Activated T-cell treated with anti-CD3 and anti-CD28 coated beads for 24 hours (primary cell): ENCODE results near the gene ZNF646.
A peak's percentile ranks its signal among the peaks of the same experiment; 100 is the strongest.

Source experiments
- DNase-seq: peaks from one replicate; pipeline ENCODE4 v3.0.0-alpha.2; 2020; ENCODE audit warnings: low read depth

The ZNF646 gene

GRCh38 chr16:31108035-31108793, 34.0 kb downstream of the ZNF646 start, which contains the start of gene BCKDK:
Gene BCKDK, plus strand, starts transcription at chr16:31108386. Its CDS starts 838 bp downstream, at chr16:31109224.
- DNase-seq, result peak; percentile 65

- no peak for DNase-seq
Observed at GRCh38 chr16:31108794-31109558, 34.8 kb downstream of the ZNF646 start.

DNA sequence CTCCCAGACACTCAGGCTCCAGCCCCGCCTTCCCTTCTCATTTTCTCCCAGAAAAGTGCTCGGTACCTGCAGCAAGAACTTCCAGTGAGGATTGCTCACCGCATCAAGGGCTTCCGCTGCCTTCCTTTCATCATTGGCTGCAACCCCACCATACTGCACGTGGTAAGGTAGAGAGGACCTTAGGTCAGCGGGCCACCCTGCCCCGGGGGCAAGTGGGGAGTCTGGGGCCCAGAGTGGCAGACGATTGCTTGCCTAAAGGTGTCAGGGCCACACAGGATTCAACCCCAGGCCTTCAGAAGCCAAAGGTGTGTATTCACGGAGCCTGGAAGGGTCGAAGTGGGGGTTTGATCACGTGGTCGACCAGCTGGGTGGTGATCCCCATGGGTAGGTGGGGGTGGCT, 35.4 kb downstream of the ZNF646 start:
- no peak for DNase-seq

DNA sequence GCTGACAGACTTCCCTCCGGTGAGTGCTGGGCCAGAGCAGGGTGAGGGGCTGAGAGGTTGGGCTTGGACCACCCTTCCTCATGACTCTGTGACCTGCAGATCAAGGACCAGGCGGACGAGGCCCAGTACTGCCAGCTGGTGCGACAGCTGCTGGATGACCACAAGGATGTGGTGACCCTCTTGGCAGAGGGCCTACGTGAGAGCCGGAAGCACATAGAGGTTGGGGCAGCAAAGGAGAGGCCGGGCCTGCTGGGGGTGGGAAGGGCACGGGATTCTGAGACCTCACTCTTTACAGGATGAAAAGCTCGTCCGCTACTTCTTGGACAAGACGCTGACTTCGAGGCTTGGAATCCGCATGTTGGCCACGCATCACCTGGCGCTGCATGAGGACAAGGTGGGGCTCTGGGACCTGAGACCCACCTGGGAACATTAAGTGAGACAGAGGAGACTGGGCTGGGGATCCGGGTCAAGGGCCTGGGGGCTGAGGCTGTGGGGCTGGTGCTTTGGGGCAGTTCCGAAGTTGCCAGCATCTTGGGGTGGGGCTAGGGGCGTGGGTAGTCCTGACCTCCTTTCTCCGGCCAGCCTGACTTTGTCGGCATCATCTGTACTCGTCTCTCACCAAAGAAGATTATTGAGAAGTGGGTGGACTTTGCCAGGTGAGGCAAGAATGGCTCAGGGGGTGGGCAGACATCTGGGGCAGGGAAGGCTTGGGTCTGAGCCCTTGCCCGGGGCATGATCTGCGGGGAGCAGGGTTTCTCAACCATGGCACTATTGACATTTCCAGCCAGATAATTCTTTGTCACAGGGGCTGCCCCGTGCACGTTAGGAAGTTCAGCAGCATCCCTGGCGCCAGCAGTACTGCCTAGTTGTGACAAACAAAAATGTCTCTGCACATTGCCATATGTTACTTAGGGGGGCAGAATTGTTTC, 36.1 kb downstream of the ZNF646 start:
- no peak for DNase-seq

DNA sequence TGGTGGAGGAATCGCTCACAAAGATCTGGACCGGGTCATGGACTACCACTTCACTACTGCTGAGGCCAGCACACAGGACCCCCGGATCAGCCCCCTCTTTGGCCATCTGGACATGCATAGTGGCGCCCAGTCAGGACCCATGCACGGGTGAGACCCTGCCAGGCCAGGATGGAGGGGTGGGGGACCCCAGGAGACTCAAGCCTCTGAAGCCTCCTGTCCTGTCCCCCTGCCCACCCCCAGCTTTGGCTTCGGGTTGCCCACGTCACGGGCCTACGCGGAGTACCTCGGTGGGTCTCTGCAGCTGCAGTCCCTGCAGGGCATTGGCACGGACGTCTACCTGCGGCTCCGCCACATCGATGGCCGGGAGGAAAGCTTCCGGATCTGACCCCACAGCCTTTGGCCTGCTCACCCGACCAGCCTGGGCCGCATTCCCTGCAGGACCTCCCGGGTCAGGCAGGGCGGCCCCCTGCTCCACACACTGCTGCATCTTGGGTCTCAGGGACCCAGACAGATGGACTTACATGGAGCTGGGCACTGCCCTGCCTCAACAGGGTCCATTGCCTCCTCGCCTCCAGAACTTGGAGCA, 37.8 kb downstream of the ZNF646 start:
- DNase-seq, result no peak

- no peak for DNase-seq
Observed at GRCh38 chr16:31112711-31113110, 38.5 kb downstream of the ZNF646 start.

DNA sequence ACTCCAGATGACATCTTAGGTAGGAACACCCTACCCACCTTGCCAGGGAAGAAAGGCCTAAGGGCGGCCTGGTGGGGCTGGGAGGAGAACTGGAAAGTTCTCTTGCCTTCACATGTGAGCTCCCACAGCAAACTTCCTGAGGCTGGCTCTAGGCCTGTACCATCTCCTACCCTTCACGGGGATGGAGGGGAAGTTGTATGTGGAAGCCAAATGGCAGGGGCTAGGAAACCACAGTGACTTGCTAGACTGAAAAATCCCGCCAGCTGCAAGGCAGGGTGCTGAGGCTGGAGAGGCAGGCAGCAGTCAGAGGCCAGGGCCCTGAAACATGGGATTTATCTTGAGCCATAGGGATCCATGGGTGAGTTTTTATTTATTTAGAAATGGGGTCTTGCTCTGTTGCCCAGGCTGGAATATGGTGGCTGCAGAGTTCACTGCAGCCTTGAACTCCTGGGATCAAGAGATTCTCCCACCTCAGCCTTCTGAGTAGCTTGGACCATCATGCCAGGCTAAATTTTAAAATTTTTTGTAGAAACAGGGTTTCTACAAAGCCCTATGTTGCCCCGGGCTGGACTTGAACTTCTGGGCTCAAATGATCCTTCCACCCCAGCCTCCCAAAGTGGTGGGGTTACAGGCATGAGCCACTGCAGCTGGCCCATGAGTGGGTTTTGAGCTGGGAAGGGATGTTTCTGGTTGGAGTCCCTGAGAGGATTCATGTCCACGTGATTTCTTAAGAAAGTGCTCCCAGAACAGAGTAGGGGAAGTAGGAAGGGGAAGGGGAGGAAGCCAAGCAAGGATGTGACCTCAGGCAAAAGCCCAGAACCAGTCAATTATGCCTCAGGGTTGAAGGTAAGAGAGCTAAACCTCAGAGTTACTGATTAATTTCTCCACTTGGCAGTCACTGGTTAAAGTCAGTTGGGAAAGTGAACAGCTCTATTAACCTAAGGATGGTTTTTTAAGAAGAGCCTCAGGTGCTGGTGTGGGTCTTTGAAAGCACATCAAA, 39.2 kb downstream of the ZNF646 start:
- no peak for DNase-seq

- DNase-seq, result no peak
Observed at GRCh38 chr16:31114468-31114867, 40.2 kb downstream of the ZNF646 start.

DNA sequence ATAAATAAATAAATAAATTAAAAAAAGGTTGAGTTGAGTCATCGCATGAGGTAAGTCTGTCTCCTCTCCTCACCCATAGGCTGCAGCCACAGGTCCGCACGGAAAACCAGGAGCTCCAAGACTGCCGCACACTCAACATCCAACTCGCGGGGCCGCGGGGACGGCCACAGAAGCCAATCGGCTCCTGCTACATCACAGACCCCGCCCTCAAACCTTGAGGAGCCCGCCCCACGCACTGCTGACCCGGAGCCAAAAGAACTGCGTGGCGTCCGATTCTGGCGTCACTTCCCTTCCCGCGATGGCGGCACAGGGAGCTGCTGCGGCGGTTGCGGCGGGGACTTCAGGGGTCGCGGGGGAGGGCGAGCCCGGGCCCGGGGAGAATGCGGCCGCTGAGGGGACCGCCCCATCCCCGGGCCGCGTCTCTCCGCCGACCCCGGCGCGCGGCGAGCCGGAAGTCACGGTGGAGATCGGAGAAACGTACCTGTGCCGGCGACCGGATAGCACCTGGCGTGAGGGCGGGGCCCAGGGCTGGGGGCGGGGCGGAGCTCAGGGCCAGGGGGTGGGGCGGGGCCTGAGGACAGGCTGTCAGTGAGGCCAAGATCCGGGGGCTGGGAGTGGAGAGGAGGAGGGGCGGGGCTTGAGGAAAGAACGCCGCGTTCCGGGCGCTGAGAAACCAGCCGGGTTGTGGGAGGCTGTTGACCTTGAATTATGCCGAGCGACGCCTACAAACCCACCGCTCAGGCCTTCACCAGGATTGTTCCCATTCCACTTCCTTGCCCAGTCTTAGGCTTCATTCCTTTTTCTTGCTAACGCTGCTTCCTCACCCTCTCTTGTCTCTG, 43.4 kb downstream of the ZNF646 start, which contains the start of gene KAT8:
KAT8 (plus strand) TSS at position 281 of the 839 bp plus-strand sequence; CDS start at position 299, 18 bp downstream.
- DNase-seq, result peak; percentile 95

DNA sequence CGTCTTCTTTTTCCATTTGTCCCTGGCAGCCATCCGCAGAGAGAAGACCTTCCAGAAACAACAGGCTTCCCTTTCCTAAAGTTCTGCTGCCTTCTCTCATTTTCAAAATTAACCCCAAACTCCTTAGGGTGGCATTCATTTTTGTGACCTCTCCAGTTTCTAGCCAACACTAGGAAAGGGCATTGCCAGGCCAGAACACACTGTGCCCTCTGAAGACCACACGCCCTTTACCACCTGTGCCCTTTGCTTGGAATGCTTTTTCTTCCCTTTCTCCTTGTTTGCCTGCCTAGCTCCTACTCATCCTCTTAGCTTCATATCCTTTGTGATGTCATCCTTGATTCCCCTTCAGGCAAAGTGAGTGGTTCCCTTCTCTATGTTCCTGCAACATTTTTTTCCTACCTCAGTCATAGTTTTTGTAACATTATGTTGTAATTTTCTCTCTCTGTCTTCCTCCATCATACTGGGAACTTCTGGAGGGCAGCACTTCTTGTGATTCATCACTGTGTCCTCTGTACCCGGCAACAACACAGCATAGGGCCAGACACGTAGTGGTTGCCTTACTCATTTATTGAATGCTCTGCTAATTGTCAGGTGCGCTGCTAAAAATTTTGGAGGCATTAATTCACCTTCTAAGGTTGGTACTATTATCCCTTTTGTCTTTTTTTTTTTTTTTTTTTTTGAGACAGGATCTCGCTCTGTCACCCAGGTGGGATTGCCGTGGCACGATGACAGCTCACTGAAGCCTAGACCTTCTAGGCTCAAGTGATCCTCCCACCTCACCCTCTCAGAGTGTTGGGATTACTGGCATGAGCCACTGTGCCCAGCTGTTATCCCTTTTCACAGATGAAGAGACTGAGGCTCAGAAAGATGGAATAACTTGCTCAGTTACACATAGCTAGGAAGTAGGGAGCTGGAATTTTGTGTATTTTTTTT, 44.3 kb downstream of the ZNF646 start:
- DNase-seq, result no peak

GRCh38 chr16:31120129-31120528, 45.9 kb downstream of the ZNF646 start:
- DNase-seq, result no peak

- no peak for DNase-seq
Observed at GRCh38 chr16:31125844-31126243, 51.6 kb downstream of the ZNF646 start.

DNA sequence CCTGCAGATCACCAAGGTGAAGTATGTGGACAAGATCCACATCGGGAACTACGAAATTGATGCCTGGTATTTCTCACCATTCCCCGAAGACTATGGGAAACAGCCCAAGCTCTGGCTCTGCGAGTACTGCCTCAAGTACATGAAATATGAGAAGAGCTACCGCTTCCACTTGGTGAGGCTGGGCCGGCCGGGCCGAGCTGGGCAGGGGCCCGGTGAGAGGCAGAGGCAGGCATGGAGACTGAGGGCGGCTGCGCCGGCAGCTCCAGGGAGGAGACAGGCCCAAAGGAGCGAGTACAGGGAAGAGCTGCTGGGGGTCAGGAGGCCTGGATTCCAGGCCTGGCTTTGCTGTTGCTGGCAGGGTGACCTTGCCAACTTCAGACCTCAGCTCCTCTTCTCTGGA, 53.0 kb downstream of the ZNF646 start:
- no peak for DNase-seq

DNA sequence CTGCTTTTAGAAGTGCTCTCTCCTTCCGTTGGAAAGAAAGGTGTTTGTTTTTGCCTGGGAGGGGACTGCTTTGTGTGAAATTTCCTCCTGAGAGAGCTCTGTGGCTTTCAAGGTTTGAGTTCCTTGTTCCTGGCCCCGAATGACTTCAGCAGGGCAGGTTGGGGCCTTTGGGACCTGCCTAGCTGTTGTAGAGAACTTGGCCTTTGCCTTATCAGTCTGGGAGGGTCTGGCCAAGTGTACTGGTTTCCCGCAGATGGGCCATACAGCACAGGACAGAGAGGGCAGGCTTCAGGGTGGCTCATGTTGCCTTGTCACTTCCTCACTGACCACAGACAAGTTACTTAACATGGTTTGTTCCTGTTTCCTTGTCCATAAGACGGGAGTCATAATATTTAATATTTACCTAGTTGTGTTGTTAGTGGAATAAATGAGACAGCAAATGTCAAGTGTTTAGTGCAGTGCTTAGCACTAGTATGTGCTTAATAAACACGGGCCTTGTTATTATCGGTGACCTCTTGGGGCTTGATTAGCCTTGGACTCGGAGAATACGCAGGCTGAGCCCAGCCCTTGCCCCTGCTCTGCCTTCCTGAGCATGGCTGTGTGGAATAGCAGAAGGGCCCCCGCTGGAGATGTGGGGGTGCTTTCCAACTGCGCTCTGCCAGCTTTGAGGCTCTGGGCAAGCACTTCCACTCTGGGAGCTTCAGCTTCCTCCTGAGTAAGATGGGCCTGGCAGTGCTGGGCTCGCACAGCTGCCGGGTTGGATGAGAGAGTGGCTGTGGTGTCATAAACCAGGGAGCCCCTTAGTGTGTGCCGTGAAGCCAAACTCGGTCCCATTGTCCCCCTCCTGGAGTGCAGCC, 54.7 kb downstream of the ZNF646 start:
- DNase-seq, result no peak

DNA sequence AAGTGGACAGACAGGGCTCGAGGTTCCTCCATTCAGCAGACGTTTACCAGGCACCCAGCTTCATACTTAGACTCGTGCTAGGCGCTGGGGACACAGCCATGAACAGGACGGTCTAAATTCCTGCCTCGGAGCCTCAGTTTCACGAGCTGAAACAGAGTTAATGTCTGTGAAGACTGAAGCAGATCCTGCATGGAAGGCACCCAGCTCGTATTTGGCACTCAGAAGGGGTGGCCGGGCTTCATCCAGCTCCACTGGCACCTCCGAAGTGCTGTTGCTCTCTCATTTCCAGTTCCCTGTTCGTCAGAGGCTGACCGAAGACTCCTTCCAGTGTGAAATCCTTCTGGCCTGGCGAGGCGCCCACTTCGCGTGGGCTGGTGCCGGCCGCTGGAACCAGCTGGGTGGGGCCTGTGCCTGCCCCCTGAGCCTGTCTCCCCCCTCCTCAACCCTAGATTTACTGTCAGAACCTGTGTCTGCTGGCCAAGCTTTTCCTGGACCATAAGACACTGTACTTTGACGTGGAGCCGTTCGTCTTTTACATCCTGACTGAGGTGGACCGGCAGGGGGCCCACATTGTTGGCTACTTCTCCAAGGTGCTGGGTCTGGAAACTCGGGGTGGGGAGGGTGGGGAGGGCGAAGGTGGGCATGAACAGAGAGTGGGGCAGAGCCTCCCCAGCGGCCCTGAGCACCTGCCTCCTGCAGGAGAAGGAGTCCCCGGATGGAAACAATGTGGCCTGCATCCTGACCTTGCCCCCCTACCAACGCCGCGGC, 55.5 kb downstream of the ZNF646 start:
- DNase-seq, result no peak

GRCh38 chr16:31130336-31130891, 56.2 kb downstream of the ZNF646 start:
- DNase-seq, result no peak
